DND-41 (cell line): ENCODE measurements around the gene HES5.

ENCODE experiments used
- ATAC-seq: fragments of 200-7000 bp; cut with Tn5 transposase; 3 replicates; pipeline ENCODE4 v1.9.1; 2021; ENCODE audit warnings: low read depth; ENCODE audit not compliant: insufficient read depth
- DNase-seq: peaks from one replicate; pipeline ENCODE4 v3.0.0-alpha.2; 2020
- H2AFZ ChIP-seq: 2 replicates; pipeline ENCODE4 v1.6.0; 2012; ENCODE audit warnings: low read depth, low read length
- H3K27ac ChIP-seq: 2 replicates; pipeline ENCODE4 v1.5.1; 2012; ENCODE audit warnings: low read length, inconsistent platforms
- H3K27me3 ChIP-seq: fragments of 200-600 bp; sonication (generic); 2 replicates; pipeline ENCODE4 v1.6.0; 2012; ENCODE audit warnings: low read length, mild to moderate bottlenecking, inconsistent platforms; ENCODE audit not compliant: insufficient read depth, poor library complexity
- H3K36me3 ChIP-seq: 2 replicates; pipeline ENCODE4 v1.5.1; 2012; ENCODE audit warnings: low read length, inconsistent platforms; ENCODE audit not compliant: insufficient read depth
- H3K4me1 ChIP-seq: 2 replicates; pipeline ENCODE4 v1.5.1; 2012; ENCODE audit warnings: mild to moderate bottlenecking, low read length; ENCODE audit not compliant: insufficient read depth
- H3K4me2 ChIP-seq: 2 replicates; pipeline ENCODE4 v1.6.0; 2012; ENCODE audit warnings: mild to moderate bottlenecking, moderate library complexity, low read length, inconsistent platforms; ENCODE audit not compliant: insufficient read depth
- H3K4me3 ChIP-seq, 2 experiments: fragments of 200-600 bp in 1 of 2; shearing (Covaris generic) in 1 of 2; 2 replicates each; pipeline ENCODE4 v1.5.1; 2012 to 2016; ENCODE audit warnings: inconsistent platforms in 2 of 2, low read length in 2 of 2, mild to moderate bottlenecking in 2 of 2, low read depth in 1 of 2, moderate library complexity in 1 of 2
- H3K79me2 ChIP-seq: 2 replicates; pipeline ENCODE4 v1.6.0; 2012; ENCODE audit warnings: low read length, inconsistent platforms; ENCODE audit not compliant: insufficient read depth
- H3K9ac ChIP-seq: 2 replicates; pipeline ENCODE4 v1.6.0; 2012; ENCODE audit warnings: low read depth, mild to moderate bottlenecking, inconsistent platforms, low read length, moderate library complexity
- H3K9me3 ChIP-seq: 2 replicates; pipeline ENCODE4 v1.5.1; 2012; ENCODE audit warnings: low read length, moderate library complexity, mild to moderate bottlenecking, inconsistent platforms; ENCODE audit not compliant: insufficient read depth, severe bottlenecking
- H4K20me1 ChIP-seq: 2 replicates; pipeline ENCODE4 v1.6.0; 2012; ENCODE audit warnings: low read length; ENCODE audit not compliant: insufficient read depth
- CTCF ChIP-seq: IDR thresholded peaks from 2 replicates; pipeline ENCODE4 v1.5.1; 2012; ENCODE audit warnings: borderline replicate concordance, low read length, moderate library complexity, mild to moderate bottlenecking; ENCODE audit not compliant: poor library complexity, severe bottlenecking; ENCODE audit errors: extremely low read depth
- EZH2 ChIP-seq: IDR thresholded peaks from 3 replicates; pipeline ENCODE4 v1.6.1; 2012; ENCODE audit warnings: borderline replicate concordance, low read depth, mild to moderate bottlenecking, moderate library complexity, low read length, inconsistent platforms; ENCODE audit not compliant: severe bottlenecking

The HES5 gene

GRCh38 chr1:2479618-2480017 lies 50.4 kb downstream of the HES5 start:
- Histone ChIP-seq H2AFZ (no peak overlapping the region), H3K4me3 (no peak overlapping the region), H4K20me1 (peaks cover 25% of the 10 kb centered on the region), H3K36me3 (no peaks in the 10 kb centered on the region), H3K27me3 (no peaks in the 10 kb centered on the region), H3K4me2 (no peak overlapping the region), H3K9me3 (no peaks in the 10 kb centered on the region), H3K9ac (no peak overlapping the region), H3K79me2 (no peaks in the 10 kb centered on the region), H3K4me1 (no peaks in the 10 kb centered on the region), H3K27ac (no peak overlapping the region)
- no peak for ATAC-seq
- TF ChIP-seq CTCF (no peak), EZH2 (no peak)
- no peak for DNase-seq

GRCh38 chr1:2479186-2479585 lies 50.9 kb downstream of the HES5 start:
- no peaks in the 10 kb centered on the region for H3K36me3 ChIP-seq
- no peak for DNase-seq

More at GRCh38 chr1:2479186-2479585, 50.9 kb downstream of the HES5 start:
- Histone ChIP-seq H3K9me3 (no peaks in the 10 kb centered on the region), H3K4me3 (no peak overlapping the region), H3K4me1 (no peaks in the 10 kb centered on the region), H3K27me3 (no peaks in the 10 kb centered on the region), H4K20me1 (peaks cover 25% of the 10 kb centered on the region), H3K9ac (no peak overlapping the region), H3K4me2 (no peak overlapping the region), H3K79me2 (no peaks in the 10 kb centered on the region), H3K27ac (no peak overlapping the region), H2AFZ (no peak overlapping the region)
- no peak for TF ChIP-seq EZH2
- no peak for TF ChIP-seq CTCF
- ATAC-seq: no peak
